Motor neuron (in vitro differentiated cells): ENCODE measurements around the gene NFYC. TPM values are rescaled to one million over a fixed set of nuclear protein-coding genes. Genes with fewer than 3 reads are reported as not detected.

Source experiments
- ATAC-seq, 8 experiments: fragments of 200-7000 bp; cut with Tn5 transposase; replicated peaks in 6 of 8; 2 replicates each; pipeline ENCODE4 v1.8.0; 2021; ENCODE audit warnings: mild to moderate bottlenecking in 8 of 8, moderate library complexity in 8 of 8
- H3K27ac ChIP-seq, 2 donors: fragments of 250-450 bp; sonication (Bioruptor Pico); 2 replicates each; pipeline ENCODE4 v1.9.0; 2021; ENCODE audit warnings: antibody characterized with exemption in 2 of 2, mild to moderate bottlenecking in 2 of 2, moderate library complexity in 1 of 2
- H3K4me1 ChIP-seq, 2 donors: fragments of 250-450 bp; sonication (Bioruptor Pico); replicated peaks in 1 of 2; 2 replicates each; pipeline ENCODE4 v1.6.1; 2021; ENCODE audit warnings: antibody characterized with exemption in 2 of 2, mild to moderate bottlenecking in 2 of 2, moderate library complexity in 1 of 2
- H3K4me3 ChIP-seq, 5 donors: fragments of 250-450 bp; sonication (Bioruptor Pico); 2 replicates each; pipeline ENCODE4 v1.9.0; 2021; ENCODE audit warnings: antibody characterized with exemption in 5 of 5, mild to moderate bottlenecking in 5 of 5, moderate library complexity in 4 of 5
- WGBS, 10 experiments: fragments of 450-650 bp; shearing (Covaris generic); methylation state at CpG; one replicate each; pipeline ENCODE4 v1.0.0; 2022; 5-methylcytosine and 5-hydroxymethylcytosine counted together
- in situ Hi-C, 9 experiments: fragments of 400-800 bp; cut with MboI; loops; one replicate each; pipeline ENCODE4 v1.15.0; 2021; ENCODE audit warnings: low sequenced_read_pairs in 9 of 9, low pct_unique_long_range_greater_than_20kb in 2 of 9; ENCODE audit not compliant: unreplicated experiment in 9 of 9
- total RNA-seq, 8 experiments: library from RNA; unstranded; fragments of 300-600 nt; gene quantifications; 2 replicates each; pipeline versions ENCODE4 v1.2.3 to v1.2.4, GENCODE V29; 2022

The NFYC gene
- total RNA-seq, 8 experiments from 2014 or later: 30.0 to 83.7 (median 65.7) TPM

DNA sequence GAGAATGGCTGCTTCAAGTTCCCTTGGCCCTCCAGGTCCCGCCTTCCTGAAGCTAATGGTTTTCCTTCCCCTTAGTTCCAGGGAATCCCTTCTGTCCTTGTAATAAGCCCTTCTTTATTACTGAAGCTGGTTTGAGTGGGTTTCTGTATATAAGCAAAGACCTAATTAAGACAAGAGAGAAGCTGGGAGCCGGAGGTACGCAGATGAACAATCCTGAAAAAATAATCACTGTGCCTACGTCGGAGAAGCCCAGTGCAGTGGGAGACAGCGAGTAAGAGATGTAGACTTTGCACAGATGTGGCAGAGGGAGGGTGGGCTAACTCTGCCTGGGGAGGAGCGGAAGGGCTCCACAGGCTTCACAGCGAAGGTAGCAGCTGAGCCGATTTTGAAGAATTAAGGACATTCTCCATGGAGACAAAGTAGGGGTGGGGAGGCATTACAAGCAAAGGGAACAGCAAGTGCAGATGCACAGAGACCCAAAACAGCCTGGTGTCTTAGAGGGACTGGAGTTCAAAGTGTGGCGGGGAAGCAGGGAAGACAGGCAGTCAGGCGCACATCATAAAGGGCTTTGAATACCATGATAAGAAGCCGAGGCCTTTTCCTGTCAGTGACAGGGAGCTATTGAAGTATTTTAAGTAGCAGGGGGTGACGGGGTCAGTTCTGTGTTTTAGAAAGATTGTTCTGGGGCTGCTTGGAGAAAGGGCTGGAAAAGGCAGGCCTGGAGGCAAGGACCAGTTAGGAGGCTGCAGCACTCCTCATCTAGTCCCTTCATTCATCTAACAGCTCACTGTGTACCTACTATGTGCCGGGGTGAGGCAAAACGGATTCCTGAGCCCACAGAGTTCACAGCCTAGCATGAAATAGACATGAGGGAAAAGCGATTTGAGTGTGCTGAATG lies 32.5 kb upstream of the NFYC start:
- Histone ChIP-seq H3K4me3 (no peak overlapping the region), H3K4me1 (peaks cover 55 to 56% of the 10 kb centered on the region in 2 donors), H3K27ac (peak overlapping the region; percentile 45 to 73)
- in situ Hi-C loops: no loop called here
- 0 to 73% (median 56%) methylated on average over 2 to 16 of the region's 16 CpGs for WGBS, 10 experiments
- ATAC-seq: peak in 2 of 8 experiments; percentile 11

DNA sequence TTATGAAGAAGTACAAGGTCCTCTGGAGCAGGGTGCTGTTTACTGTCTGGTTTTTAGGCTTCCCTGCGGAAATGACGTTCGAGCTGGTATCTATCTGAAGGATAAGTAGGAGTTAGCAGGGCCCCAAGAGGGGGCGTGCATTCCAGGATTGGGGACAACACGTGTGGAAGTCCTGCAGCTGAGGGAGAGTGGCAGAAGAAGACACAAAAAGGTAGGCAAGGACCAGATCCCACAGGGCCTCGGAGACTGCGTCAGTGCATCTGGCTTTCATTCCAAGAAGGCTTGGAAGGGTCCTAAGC lies 31.9 kb upstream of the NFYC start:
- peak overlapping the region; percentile 45 to 73 for H3K27ac ChIP-seq
- WGBS, 10 experiments: 10 to 90% (median 63%) methylated on average over 2 to 7 of the region's 7 CpGs; no CpG with 5 or more reads in 3 of the 10 experiments
- H3K4me3 ChIP-seq: no peak overlapping the region
- in situ Hi-C loops: no loop called here
- ATAC-seq: no peak
- peaks cover 55 to 56% of the 10 kb centered on the region in 2 donors for H3K4me1 ChIP-seq

DNA sequence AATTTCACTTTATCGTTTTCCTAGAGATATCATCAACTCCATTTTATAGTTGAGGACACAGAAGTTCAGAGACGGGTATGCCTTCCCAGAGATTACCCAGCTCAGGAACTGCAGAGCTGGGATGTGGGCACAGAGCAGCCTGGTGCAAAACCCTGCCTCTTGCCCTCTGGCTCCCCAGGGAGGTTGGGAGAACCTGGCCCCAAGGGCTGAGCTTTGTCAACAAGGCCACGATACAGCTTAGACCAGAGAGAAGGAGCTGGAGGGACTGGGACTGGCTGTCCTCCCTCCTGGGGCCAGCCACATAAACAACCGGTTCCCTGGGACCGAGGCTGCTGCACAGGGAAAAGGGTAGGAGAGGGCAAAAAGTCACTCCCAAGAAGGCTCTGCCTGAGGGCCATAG lies 29.8 kb upstream of the NFYC start:
- in situ Hi-C loops: no loop called here
- Histone ChIP-seq H3K4me3 (no peak overlapping the region), H3K27ac (no peak overlapping the region), H3K4me1 (peaks cover 46 to 52% of the 10 kb centered on the region in 2 donors)
- 20 to 100% (median 63%) methylated on average over 1 to 4 of the region's 5 CpGs; no CpG with 5 or more reads in 4 of the 10 experiments for WGBS, 10 experiments
- ATAC-seq: no peak

DNA sequence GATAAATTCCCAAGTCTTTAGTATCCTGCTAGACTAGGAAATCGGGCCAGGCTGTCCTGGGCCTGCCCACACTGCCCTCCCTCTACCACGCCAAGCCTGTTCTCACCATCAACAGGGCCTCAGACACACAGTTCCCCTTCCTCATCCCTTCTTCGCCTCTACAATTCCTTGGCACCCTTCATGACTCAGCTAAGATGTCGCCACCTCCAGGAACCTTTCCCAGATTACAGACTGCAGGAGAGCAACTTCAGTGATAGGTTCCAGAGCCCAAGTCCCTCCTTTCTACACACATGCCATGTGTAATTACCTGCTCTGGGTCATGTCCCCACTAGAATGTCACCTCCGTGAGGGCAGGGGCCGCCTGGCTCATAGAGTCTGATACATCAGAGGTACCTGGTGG lies 29.4 kb upstream of the NFYC start:
- ATAC-seq: no peak
- Histone ChIP-seq H3K4me1 (peaks cover 46 to 52% of the 10 kb centered on the region in 2 donors), H3K27ac (no peak overlapping the region), H3K4me3 (no peak overlapping the region)
- in situ Hi-C loops: no loop called here
- 32 to 93% (median 80%) methylated on average over 1 to 6 of the region's 6 CpGs; no CpG with 5 or more reads in 3 of the 10 experiments for WGBS, 10 experiments

DNA sequence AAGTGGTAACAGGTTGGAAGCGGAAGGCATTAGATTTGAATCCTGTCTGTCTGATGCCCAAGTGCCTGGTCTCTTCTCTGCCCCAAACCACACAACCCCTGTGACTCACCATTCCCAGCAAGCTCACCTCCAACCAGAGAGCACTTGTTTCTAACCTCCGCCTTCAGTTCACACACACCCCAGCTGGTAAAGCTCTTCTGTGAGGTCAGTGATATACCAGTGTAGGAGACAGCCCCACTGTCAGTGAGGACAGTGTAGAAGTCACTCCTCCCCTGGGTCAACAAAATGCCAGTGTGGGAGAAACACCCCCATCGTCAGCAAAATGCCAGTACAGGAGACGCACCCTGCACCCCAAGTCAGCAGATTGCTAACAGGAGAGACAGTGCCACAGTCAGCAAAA lies 28.6 kb upstream of the NFYC start:
- WGBS, 10 experiments: 40 to 92% (median 68%) methylated on average over 1 to 4 of the region's 4 CpGs; no CpG with 5 or more reads in 4 of the 10 experiments
- in situ Hi-C loops: no loop called here
- peak in 3 of 8 experiments; percentile 15 to 42 (median 25) for ATAC-seq
- peak overlapping the region; percentile 57 to 85 (median 72) for H3K4me3 ChIP-seq
- H3K4me1 ChIP-seq: peaks cover 46 to 52% of the 10 kb centered on the region in 2 donors
- H3K27ac ChIP-seq: peak overlapping the region; percentile 72 to 79

DNA sequence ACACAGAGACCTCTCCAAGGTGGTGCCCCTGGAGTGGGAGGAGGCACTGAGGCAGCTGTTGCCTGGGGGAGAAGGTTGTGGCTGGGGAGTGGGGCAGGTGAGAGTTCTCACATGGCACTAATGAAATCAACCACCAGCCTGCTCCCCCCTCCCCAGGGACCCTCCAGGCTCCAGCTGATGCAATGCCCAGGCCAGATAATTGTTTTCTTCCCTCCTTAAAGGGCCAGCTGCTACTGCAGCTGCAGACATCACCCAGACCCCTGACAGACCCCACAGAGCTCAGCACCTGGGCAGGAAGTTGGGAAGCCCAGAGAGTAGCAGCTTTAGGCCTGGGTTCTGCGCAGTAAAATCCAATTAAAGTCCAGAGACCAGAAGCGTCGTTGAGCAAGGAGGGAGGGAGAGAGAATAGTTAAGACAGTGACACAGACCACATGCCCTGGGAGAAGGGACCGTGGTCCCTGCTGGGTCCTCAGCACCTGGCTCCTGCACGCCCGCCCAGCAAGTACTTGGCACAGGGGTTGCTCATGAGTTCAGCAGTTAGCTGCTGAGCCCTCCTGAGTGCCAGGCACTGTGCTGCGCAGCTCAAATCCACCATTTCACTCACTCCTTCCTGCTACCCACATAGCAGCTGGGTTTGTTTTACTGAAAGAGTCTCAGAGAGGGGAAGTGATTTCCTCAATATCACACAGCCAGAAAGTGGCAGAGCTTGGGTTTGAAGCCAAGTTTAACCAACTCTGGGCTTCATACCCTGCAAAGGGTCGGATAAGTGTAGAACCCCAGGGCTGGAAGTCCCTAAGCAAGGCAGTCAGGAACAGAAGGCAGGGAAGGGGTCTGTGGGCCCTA lies 28.0 kb upstream of the NFYC start:
- Histone ChIP-seq H3K4me1 (peaks cover 42 to 50% of the 10 kb centered on the region in 2 donors), H3K27ac (peak overlapping the region; percentile 72 to 79), H3K4me3 (peak overlapping the region; percentile 57 to 85 (median 72))
- 56 to 68% (median 63%) methylated on average over 2 to 4 of the region's 8 CpGs; no CpG with 5 or more reads in 7 of the 10 experiments for WGBS, 10 experiments
- ATAC-seq: peak in 5 of 8 experiments; percentile 25 to 53 (median 43)
- in situ Hi-C loops: no loop called here

DNA sequence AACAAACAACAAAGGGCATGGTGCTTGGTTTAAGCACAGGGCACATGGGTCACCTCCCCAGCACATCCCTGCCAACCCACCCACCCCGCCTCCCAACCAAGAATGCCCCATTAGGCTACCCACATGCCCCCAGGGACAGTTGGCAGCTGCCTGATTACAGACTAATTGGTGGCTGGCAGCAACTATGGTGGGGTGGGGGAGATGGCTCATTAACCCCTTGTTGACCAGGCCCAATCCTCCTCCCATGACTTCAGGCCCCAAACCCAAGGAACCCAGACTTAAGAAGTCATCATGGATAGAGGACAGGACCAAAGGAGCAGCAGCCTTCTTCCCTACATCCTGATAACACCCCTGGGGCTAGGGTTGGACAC lies 27.4 kb upstream of the NFYC start:
- Histone ChIP-seq H3K4me3 (peak overlapping the region; percentile 57 to 85 (median 72)), H3K4me1 (peaks cover 36 to 44% of the 10 kb centered on the region in 2 donors), H3K27ac (peak overlapping the region; percentile 72 to 79)
- 60% methylated on average over 1 of the region's 1 CpG; no CpG with 5 or more reads in 9 of the 10 experiments for WGBS, 10 experiments
- in situ Hi-C loops: no loop called here
- ATAC-seq: no peak

DNA sequence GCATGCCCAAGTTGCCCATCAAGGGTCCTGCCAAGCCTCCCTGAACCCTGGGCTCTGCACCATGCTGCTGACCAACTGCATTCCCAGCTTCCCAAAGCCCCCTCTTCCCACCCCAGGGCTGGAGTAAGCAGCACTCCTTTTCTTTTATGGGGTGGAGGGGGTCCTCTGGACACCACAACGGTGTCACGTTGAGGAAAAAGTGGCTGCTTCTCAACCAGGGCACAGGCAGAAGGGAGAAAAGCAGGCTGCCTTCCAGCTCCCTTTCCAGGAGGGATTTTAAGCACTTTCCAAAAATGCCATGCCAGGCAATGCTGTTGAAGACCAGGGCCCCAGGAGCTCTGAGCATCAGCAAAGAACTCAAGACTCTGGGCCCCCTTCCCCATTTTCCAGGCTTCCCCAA lies 26.7 kb upstream of the NFYC start:
- 43% methylated on average over 2 of the region's 2 CpGs; no CpG with 5 or more reads in 9 of the 10 experiments for WGBS, 10 experiments
- no peak for ATAC-seq
- Histone ChIP-seq H3K27ac (peak overlapping the region; percentile 72 to 79), H3K4me3 (peak overlapping the region; percentile 57 to 85 (median 72)), H3K4me1 (peaks cover 30 to 37% of the 10 kb centered on the region in 2 donors)
- in situ Hi-C loops: no loop called here

DNA sequence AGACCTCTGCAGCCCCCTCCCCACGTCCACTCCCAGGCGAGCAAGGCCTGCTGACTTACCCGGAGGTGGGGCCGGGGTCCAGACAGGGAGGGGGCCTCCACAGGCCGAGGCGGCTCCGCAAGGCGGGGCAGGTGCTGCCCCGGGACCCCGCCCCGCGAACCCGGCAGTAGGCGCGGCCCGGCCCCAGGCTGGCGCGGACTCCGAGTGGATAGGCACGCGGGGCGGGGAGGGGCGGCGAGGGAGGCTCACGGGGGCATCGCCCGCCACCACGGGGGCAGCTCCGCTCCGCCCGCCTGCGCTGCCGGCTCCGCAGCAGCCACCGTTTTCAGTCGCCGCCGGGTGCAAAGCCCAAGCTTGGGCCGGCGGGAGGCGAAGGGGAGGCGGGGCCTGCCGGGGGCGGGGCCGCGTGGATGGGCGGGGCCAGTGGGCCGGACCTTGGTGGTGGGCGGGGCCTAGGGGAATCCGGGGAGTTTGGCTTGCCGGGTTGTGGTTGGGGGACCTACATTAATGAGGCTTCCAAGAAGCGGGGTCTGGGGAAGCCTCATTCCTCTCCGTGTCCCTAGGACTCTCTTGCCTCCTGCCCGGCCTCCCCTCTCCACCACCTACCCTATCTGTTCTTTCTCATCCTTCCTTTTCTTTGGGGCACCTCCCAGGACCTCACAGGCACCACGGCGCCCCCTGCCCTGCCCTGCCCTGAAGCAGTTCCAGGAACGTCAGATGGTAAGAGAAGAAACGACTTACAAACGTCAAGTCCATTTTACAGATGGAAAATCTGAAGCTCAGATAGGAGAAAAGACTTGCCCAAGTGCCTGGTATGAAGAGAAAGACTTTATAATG lies 26.0 kb upstream of the NFYC start, which contains the start of gene RIMS3:
Gene RIMS3 (minus strand): TSS at position 348 of the 837 bp plus-strand sequence. CDS start 23,757 bp downstream, outside the sequence.
- peak; percentile 66 to 85 (median 76) for ATAC-seq
- 0 to 10% (median 0%) methylated on average over 1 to 6 of the region's 59 CpGs; no CpG with 5 or more reads in 3 of the 10 experiments for WGBS, 10 experiments
- Histone ChIP-seq H3K4me3 (peak within 1 kb of the TSS; percentile 57 to 85 (median 72)), H3K27ac (peak within 1 kb of the TSS; percentile 72 to 79), H3K4me1 (peaks cover 28 to 34% of the 10 kb centered on the region in 2 donors)
- in situ Hi-C loops: no loop called here

DNA sequence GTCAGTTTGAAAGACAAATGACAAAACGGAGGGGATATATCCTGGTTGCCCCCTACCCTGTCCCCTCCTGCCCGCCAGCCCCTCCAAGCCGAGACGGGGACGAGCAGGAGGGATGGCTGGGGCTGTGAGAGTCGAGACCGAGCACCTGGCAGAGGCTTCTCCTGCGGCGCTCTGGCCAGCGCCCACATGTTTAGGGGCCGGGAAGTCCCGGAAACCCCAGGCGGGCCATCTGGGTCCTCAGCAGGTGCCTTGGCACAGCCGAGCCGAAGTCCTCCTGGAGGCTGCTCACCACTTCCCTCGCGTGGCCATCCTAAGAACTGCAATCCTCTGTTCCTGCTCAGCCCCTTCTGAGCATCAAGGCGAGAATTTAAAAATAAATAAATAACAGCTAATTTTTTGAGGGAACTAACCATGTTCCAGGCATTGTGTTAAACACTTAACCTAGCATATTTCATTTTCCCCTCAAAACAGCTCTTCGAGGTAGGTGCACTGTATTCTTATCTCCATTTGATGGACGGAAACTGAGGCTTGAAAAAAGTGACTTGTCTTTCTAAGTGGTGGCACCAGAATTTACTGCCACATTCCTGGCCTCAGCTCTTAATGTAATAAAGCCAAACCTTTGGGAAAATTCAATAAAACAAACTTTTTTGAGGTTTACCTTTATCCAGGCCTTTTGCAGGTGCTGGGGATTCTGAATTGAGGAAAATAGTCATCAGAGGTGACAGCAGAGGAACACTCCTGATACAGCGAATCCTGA lies 22.6 kb upstream of the NFYC start:
- H3K4me1 ChIP-seq: peaks cover 10 to 13% of the 10 kb centered on the region in 2 donors
- H3K27ac ChIP-seq: no peak overlapping the region
- WGBS, 10 experiments: 0 to 24% (median 15%) methylated on average over 1 to 20 of the region's 21 CpGs; no CpG with 5 or more reads in 1 of the 10 experiments
- peak overlapping the region; percentile 10 to 25 (median 16) for H3K4me3 ChIP-seq
- ATAC-seq: peak; percentile 3 to 77 (median 12)
- in situ Hi-C loops: no loop called here

DNA sequence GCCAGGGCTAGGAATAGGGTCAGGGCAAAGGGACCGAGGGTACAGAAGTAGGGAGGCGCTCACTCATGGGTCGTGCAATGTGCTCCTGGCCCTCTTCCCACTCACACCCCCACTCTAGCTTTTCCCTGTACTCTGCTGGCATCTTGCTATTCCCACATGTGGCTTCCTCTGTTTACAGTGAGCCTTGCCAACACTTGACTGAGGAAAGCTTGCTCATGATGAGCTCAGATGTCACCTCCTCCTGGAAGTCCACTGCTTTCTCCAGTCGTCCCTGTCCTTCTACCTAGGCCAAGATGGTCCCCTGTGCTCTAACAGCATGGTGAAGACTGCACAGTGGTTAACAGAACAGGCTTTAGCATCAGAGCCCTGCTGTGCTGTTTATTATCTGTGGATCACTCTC lies 18.1 kb upstream of the NFYC start:
- 7 to 92% (median 60%) methylated on average over 1 to 4 of the region's 4 CpGs; no CpG with 5 or more reads in 4 of the 10 experiments for WGBS, 10 experiments
- Histone ChIP-seq H3K4me3 (no peak overlapping the region), H3K27ac (no peak overlapping the region), H3K4me1 (no peaks in the 10 kb centered on the region)
- no peak for ATAC-seq
- in situ Hi-C loops: no loop called here
